Eye (tissue), 1 donor: ENCODE measurements around the gene RNU1-3.
"Not testable (repeated sequence)": the region's sequence is repeated elsewhere in the genome, so short reads cannot be mapped to it uniquely, and the experiment has no call there.

Experiments used
- DNase-seq: peaks from one replicate; pipeline ENCODE4 v3.0.0-alpha.2; 2015

Gene RNU1-3

GRCh38 chr1:16666502-16667413 is at the start of gene RNU1-3:
Gene RNU1-3 (minus strand): TSS chr1:16666948.
- not testable (repeated sequence) for DNase-seq

GRCh38 chr1:16713480-16713879 is 46.7 kb upstream of the RNU1-3 start:
- not testable (repeated sequence) for DNase-seq

- DNase-seq, result not testable (repeated sequence)
These were observed 46.2 kb upstream of the RNU1-3 start for GRCh38 chr1:16712984-16713383.

- not testable (repeated sequence) for DNase-seq
These were observed 45.8 kb upstream of the RNU1-3 start for GRCh38 chr1:16712582-16712981.

GRCh38 chr1:16712131-16712530 is 45.4 kb upstream of the RNU1-3 start:
- not testable (repeated sequence) for DNase-seq

- DNase-seq, result peak; percentile 34
These were observed 43.9 kb upstream of the RNU1-3 start for GRCh38 chr1:16710618-16711017.

- DNase-seq, result peak; percentile 72
These were observed 42.9 kb upstream of the RNU1-3 start for GRCh38 chr1:16709659-16710087.

- DNase-seq, result not testable (repeated sequence)
These were observed 42.0 kb upstream of the RNU1-3 start for GRCh38 chr1:16708704-16709103.

- DNase-seq, result peak; percentile 30
These were observed 40.7 kb upstream of the RNU1-3 start for GRCh38 chr1:16707130-16708093.

GRCh38 chr1:16706302-16706701 is 39.6 kb upstream of the RNU1-3 start:
- not testable (repeated sequence) for DNase-seq

- not testable (repeated sequence) for DNase-seq
These were observed 37.9 kb upstream of the RNU1-3 start for GRCh38 chr1:16704502-16705100.

GRCh38 chr1:16704076-16704475 is 37.3 kb upstream of the RNU1-3 start:
- not testable (repeated sequence) for DNase-seq

- not testable (repeated sequence) for DNase-seq
These were observed 36.9 kb upstream of the RNU1-3 start for GRCh38 chr1:16703602-16704001.

GRCh38 chr1:16703141-16703540 is 36.4 kb upstream of the RNU1-3 start:
- DNase-seq, result not testable (repeated sequence)

- DNase-seq, result not testable (repeated sequence)
These were observed 35.5 kb upstream of the RNU1-3 start for GRCh38 chr1:16702280-16702679.

- DNase-seq, result not testable (repeated sequence)
These were observed 34.4 kb upstream of the RNU1-3 start for GRCh38 chr1:16701189-16701588.

GRCh38 chr1:16700138-16700895 is 33.6 kb upstream of the RNU1-3 start:
- not testable (repeated sequence) for DNase-seq

- peak; percentile 74 for DNase-seq
These were observed 32.7 kb upstream of the RNU1-3 start for GRCh38 chr1:16699440-16699839.

GRCh38 chr1:16697152-16697551 is 30.4 kb upstream of the RNU1-3 start:
- DNase-seq, result not testable (repeated sequence)

- DNase-seq, result not testable (repeated sequence)
These were observed 29.9 kb upstream of the RNU1-3 start for GRCh38 chr1:16696507-16697150.

- DNase-seq, result not testable (repeated sequence)
These were observed 27.6 kb upstream of the RNU1-3 start for GRCh38 chr1:16694308-16694702.
